Prostate gland (tissue), 2 donors: Measurements from ENCODE around the gene ENHO.

Experiments
- CTCF ChIP-seq, 4 experiments: fragments of 200-600 bp in 2 of 4; fragments of 450-650 bp in 2 of 4; sonication (generic) in 2 of 4; IDR thresholded peaks; 1 replicate in 3 of 4; 2 replicates in 1 of 4; pipeline ENCODE4 v1.5.1; 2016 to 2019; ENCODE audit warnings: antibody characterized with exemption in 4 of 4, mild to moderate bottlenecking in 2 of 4, moderate library complexity in 2 of 4
- POLR2A ChIP-seq: fragments of 450-650 bp; IDR thresholded peaks from one replicate; pipeline ENCODE4 v1.6.1; 2016; ENCODE audit warnings: antibody characterized with exemption, mild to moderate bottlenecking

- no peak for TF ChIP-seq CTCF (IDR thresholded peaks at IDR 0.05)
- TF ChIP-seq POLR2A = no peak
Observed at GRCh38 chr9:34512131-34513078, 10.4 kb downstream of the ENHO start.
